HG03025 (cell line): ENCODE results near the gene OSBPL2.

Source experiments
- ATAC-seq: cut with Tn5 transposase; IDR thresholded peaks from one replicate; pipeline ENCODE4 v1.9.1; 2021; ENCODE audit warnings: mild to moderate bottlenecking, moderate library complexity; ENCODE audit not compliant: unreplicated experiment, low FRiP score

Gene OSBPL2

GRCh38 chr20:62307226-62308101 lies 69.1 kb downstream of the OSBPL2 start:
- ATAC-seq, result no peak

- no peak for ATAC-seq
These were observed 69.9 kb downstream of the OSBPL2 start for GRCh38 chr20:62308102-62308822.

GRCh38 chr20:62309198-62309944 lies 71.0 kb downstream of the OSBPL2 start:
- no peak for ATAC-seq

- no peak for ATAC-seq
These were observed 71.8 kb downstream of the OSBPL2 start for GRCh38 chr20:62309947-62310756.

- ATAC-seq, result no peak
These were observed 72.4 kb downstream of the OSBPL2 start for GRCh38 chr20:62310757-62311121.

GRCh38 chr20:62311150-62311549 lies 72.8 kb downstream of the OSBPL2 start:
- ATAC-seq, result no peak

GRCh38 chr20:62311832-62312661 lies 73.7 kb downstream of the OSBPL2 start:
- ATAC-seq, result no peak

- no peak for ATAC-seq
These were observed 74.3 kb downstream of the OSBPL2 start for GRCh38 chr20:62312662-62312977.

- ATAC-seq, result no peak
These were observed 74.7 kb downstream of the OSBPL2 start for GRCh38 chr20:62313021-62313420.

GRCh38 chr20:62313460-62314338 lies 75.4 kb downstream of the OSBPL2 start:
- no peak for ATAC-seq

- no peak for ATAC-seq
These were observed 76.0 kb downstream of the OSBPL2 start for GRCh38 chr20:62314339-62314638.

- ATAC-seq, result no peak
These were observed 76.5 kb downstream of the OSBPL2 start for GRCh38 chr20:62314711-62315302.

GRCh38 chr20:62315773-62316172 lies 77.5 kb downstream of the OSBPL2 start:
- no peak for ATAC-seq

- no peak for ATAC-seq
These were observed 78.2 kb downstream of the OSBPL2 start for GRCh38 chr20:62316331-62317166.

- ATAC-seq, result no peak
These were observed 78.9 kb downstream of the OSBPL2 start for GRCh38 chr20:62317167-62317655.

- ATAC-seq, result no peak
These were observed 80.4 kb downstream of the OSBPL2 start for GRCh38 chr20:62318400-62319345.
